Measurements from ENCODE around the gene CEP55.

DNA sequence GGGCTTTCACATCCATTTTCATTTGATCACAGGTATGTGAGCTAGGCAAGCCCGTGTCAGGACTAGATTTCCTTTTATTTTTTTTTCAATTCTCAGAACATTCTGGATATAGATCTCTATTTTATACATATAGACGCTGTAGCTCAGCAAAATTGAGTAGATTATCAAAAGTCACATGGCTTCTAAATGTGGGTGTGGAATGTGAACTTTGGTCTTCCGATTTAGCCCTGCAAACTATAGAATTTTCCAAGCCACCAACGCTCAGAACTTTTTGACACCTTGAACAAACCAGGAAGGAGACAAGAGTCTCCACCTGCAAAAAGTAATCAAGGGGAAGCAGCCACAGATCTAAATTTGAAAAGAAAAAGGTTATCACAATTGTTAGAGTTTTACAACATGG is 54.2 kb downstream of the CEP55 start:
- TF ChIP-seq SP1 (IDR thresholded peaks at IDR 0.05) (no peak), FOXM1 (IDR thresholded peaks at IDR 0.05; ENCODE audit: borderline replicate concordance) (no peak), SUZ12 (IDR thresholded peaks at IDR 0.05) (no peak), ELF4 (IDR thresholded peaks at IDR 0.05) (no peak), NFRKB (IDR thresholded peaks at IDR 0.05) (no peak), ARNT (IDR thresholded peaks at IDR 0.05) (no peak), ZNF384 (IDR thresholded peaks at IDR 0.05) (no peak), TARDBP (IDR thresholded peaks at IDR 0.05) (no peak), LEF1 (IDR thresholded peaks at IDR 0.05; ENCODE audit: borderline replicate concordance) (no peak), HDGF (IDR thresholded peaks at IDR 0.05; ENCODE audit: borderline replicate concordance) (no peak), BHLHE40 (IDR thresholded peaks at IDR 0.05; ENCODE audit: borderline replicate concordance) (no peak)
